A549 (cell line): ENCODE measurements around the gene CSRP2. TPM values are rescaled to one million over a fixed set of nuclear protein-coding genes. Genes with fewer than 3 reads are reported as not detected.

ENCODE experiments used
- ATAC-seq, 2 experiments: fragments of 200-7000 bp in 1 of 2; fragments of >200 bp in 1 of 2; cut with Nextera tagmentation in 1 of 2; cut with Tn5 transposase in 1 of 2; 3 replicates each; pipeline versions ENCODE4 v1.8.0 to v1.9.1; 2018 to 2020; ENCODE audit warnings: mild to moderate bottlenecking in 1 of 2, moderate library complexity in 1 of 2
- CTCF ChIA-PET: fragments of 300-600 bp; sonication (Branson Sonifier 250); formaldehyde crosslinking; extraction: SDS; loops from one replicate; lab custom pipeline; 2021; ENCODE audit warnings: antibody characterized with exemption, inconsistent platforms; lab: Yijun Ruan, JAX
- POLR2A ChIA-PET: fragments of 350-600 bp; formaldehyde crosslinking; extraction: SDS; loops from one replicate; lab custom pipeline; 2021; ENCODE audit warnings: antibody characterized with exemption, inconsistent platforms; lab: Yijun Ruan, JAX
- DNase-seq, 2 experiments: peaks; one replicate each; pipeline versions ENCODE4 v3.0.0 to v3.0.0-alpha.2; 2011 to 2016; ENCODE audit warnings: low read depth in 1 of 2, low spot score in 1 of 2
- FAIRE-seq: peaks from 2 replicates; lab custom pipeline; 2011; peaks lifted over from hg19 to GRCh38; lab: Jason Lieb, UNC
- H3K27ac ChIP-seq, 2 experiments: fragments of >200 bp; sonication (Bioruptor Twin); formaldehyde crosslinking; 3 replicates each; pipeline ENCODE4 v1.5.1; 2016 to 2017
- H3K4me1 ChIP-seq: fragments of >200 bp; sonication (Bioruptor Twin); formaldehyde crosslinking; 3 replicates; pipeline ENCODE4 v1.6.1; 2016
- H3K4me2 ChIP-seq: fragments of >200 bp; sonication (Bioruptor Twin); formaldehyde crosslinking; 3 replicates; pipeline ENCODE4 v1.6.1; 2016
- H3K4me3 ChIP-seq: fragments of >200 bp; sonication (Bioruptor Twin); formaldehyde crosslinking; 3 replicates; pipeline ENCODE4 v1.5.1; 2016
- H3K9me3 ChIP-seq: fragments of >200 bp; sonication (Bioruptor Twin); formaldehyde crosslinking; 3 replicates; pipeline ENCODE4 v1.6.1; 2016
- ATOH8 ChIP-seq: fragments of 250-450 bp; sonication (Bioruptor Pico); IDR thresholded peaks from 2 replicates; pipeline ENCODE4 v1.5.0; 2020; ENCODE audit warnings: low read depth, mild to moderate bottlenecking, moderate library complexity
- BHLHE40 ChIP-seq: IDR thresholded peaks from 2 replicates; pipeline ENCODE4 v1.6.1; 2012; ENCODE audit warnings: low read depth, low read length, inconsistent platforms
- CHD2 ChIP-seq: fragments of 150-350 bp; IDR thresholded peaks from 2 replicates; pipeline ENCODE4 v1.6.1; 2014; ENCODE audit warnings: low read length; ENCODE audit not compliant: partially characterized antibody
- CTCF ChIP-seq: fragments of >200 bp; sonication (Bioruptor Twin); formaldehyde crosslinking; IDR thresholded peaks from 3 replicates; pipeline ENCODE4 v1.5.1; 2016
- EHF ChIP-seq: fragments of 250-450 bp; sonication (Bioruptor Pico); IDR thresholded peaks from 2 replicates; pipeline ENCODE4 v1.5.0; 2020; ENCODE audit warnings: mild to moderate bottlenecking
- ELK1 ChIP-seq: fragments of 150-350 bp; IDR thresholded peaks from 2 replicates; pipeline ENCODE4 v1.6.1; 2014; ENCODE audit warnings: low read depth, mild to moderate bottlenecking, low read length
- FOSB ChIP-seq: fragments of 250-450 bp; sonication (Bioruptor Pico); IDR thresholded peaks from 2 replicates; pipeline ENCODE4 v1.5.0; 2020; ENCODE audit warnings: mild to moderate bottlenecking, moderate library complexity
- FOXS1 ChIP-seq: fragments of 250-450 bp; sonication (Bioruptor Pico); IDR thresholded peaks from 2 replicates; pipeline ENCODE4 v1.5.0; 2020; ENCODE audit warnings: mild to moderate bottlenecking, moderate library complexity
- HES2 ChIP-seq: fragments of >200 bp; sonication (Bioruptor Twin); formaldehyde crosslinking; IDR thresholded peaks from 2 replicates; pipeline ENCODE4 v1.6.1; 2016
- HOXA7 ChIP-seq: fragments of 250-450 bp; sonication (Bioruptor Pico); IDR thresholded peaks from 2 replicates; pipeline ENCODE4 v1.5.0; 2020; ENCODE audit warnings: mild to moderate bottlenecking, moderate library complexity
- HOXB5 ChIP-seq: fragments of 250-450 bp; sonication (Bioruptor Pico); IDR thresholded peaks from 2 replicates; pipeline ENCODE4 v1.5.0; 2020; ENCODE audit warnings: mild to moderate bottlenecking, moderate library complexity
- JUN ChIP-seq, 2 experiments: fragments of >200 bp; sonication (Bioruptor Twin); formaldehyde crosslinking; IDR thresholded peaks; 2 replicates in 1 of 2; 3 replicates in 1 of 2; pipeline ENCODE4 v1.6.1; 2016 to 2017
- JUNB ChIP-seq: fragments of >200 bp; sonication (Bioruptor Twin); formaldehyde crosslinking; IDR thresholded peaks from 2 replicates; pipeline ENCODE4 v1.6.1; 2016
- MAX ChIP-seq: IDR thresholded peaks from 2 replicates; pipeline ENCODE4 v1.6.1; 2012
- MAZ ChIP-seq: fragments of 150-350 bp; IDR thresholded peaks from 2 replicates; pipeline ENCODE4 v1.6.1; 2014; ENCODE audit warnings: antibody characterized with exemption, low read depth, low read length, borderline replicate concordance
- MYC ChIP-seq: IDR thresholded peaks from 2 replicates; pipeline ENCODE4 v1.6.1; 2012; ENCODE audit warnings: mild to moderate bottlenecking, inconsistent platforms, low read length, improper control_type of control experiment, borderline replicate concordance
- POLR2A ChIP-seq: IDR thresholded peaks from 2 replicates; pipeline ENCODE4 v1.6.1; 2012; ENCODE audit warnings: mild to moderate bottlenecking, low read length
- RCOR1 ChIP-seq: fragments of 150-350 bp; IDR thresholded peaks from 2 replicates; pipeline ENCODE4 v1.6.1; 2014; ENCODE audit warnings: antibody characterized with exemption, low read length, low read depth
- SMC3 ChIP-seq: fragments of >200 bp; sonication (Bioruptor Twin); formaldehyde crosslinking; IDR thresholded peaks from 3 replicates; pipeline ENCODE4 v1.6.1; 2018; ENCODE audit warnings: inconsistent platforms
- TFCP2L1 ChIP-seq: fragments of 250-450 bp; sonication (Bioruptor Pico); IDR thresholded peaks from 2 replicates; pipeline ENCODE4 v1.5.0; 2021; ENCODE audit warnings: mild to moderate bottlenecking
- USF2 ChIP-seq: fragments of 450-650 bp; IDR thresholded peaks from 2 replicates; pipeline ENCODE4 v1.6.1; 2014; ENCODE audit warnings: antibody characterized with exemption
- WGBS: methylation state at CpG from one replicate; pipeline ENCODE4 v1.1.6; 2017; ENCODE audit errors: missing lambda C conversion rate; 5-methylcytosine and 5-hydroxymethylcytosine counted together
- polyA plus RNA-seq, 4 experiments: library from polyadenylated mRNA; depleted of rRNA in 3 of 4; stranded (reverse); fragments of >200 nt; fragmentation: RNase III in 1 of 4; extraction: RNeasy Plus Mini Kit Qiagen cat#74134 plus additional on column Dnase treatment in 1 of 4; gene quantifications; 2 replicates in 3 of 4; 3 replicates in 1 of 4; pipeline ENCODE4 v1.2.3, GENCODE V29; 2011 to 2017

CSRP2 gene
- polyA plus RNA-seq, 2 of the 4 experiments (the other 2 are of a cell fraction): 19.2 to 23.6 TPM

- no peak for DNase-seq
- WGBS: 17% methylated on average over 8 of the region's 8 CpGs
- TF ChIP-seq SMC3: no peak
- TF ChIP-seq HOXA7 (CRISPR knock-in tag): no peak
- no peak for TF ChIP-seq BHLHE40
- TF ChIP-seq ELK1: no peak
- TF ChIP-seq FOSB (CRISPR knock-in tag): no peak
- no peak for TF ChIP-seq MAZ
- TF ChIP-seq JUN (IDR thresholded peaks at IDR 0.05): no peak
- TF ChIP-seq CHD2: no peak
- TF ChIP-seq MAX: no peak
- TF ChIP-seq JUNB: no peak
- TF ChIP-seq HOXB5 (CRISPR knock-in tag): no peak
- TF ChIP-seq CTCF: no peak
- no peak for TF ChIP-seq USF2
- no peak for TF ChIP-seq TFCP2L1 (CRISPR knock-in tag)
- TF ChIP-seq MYC: no peak
- TF ChIP-seq ATOH8: no peak
- TF ChIP-seq HES2: no peak
- TF ChIP-seq RCOR1: no peak
- TF ChIP-seq FOXS1 (CRISPR knock-in tag): no peak
- TF ChIP-seq POLR2A: no peak
- CTCF ChIA-PET: interaction anchor here (0.7 to 1.0 kb wide), 2 partner anchors 18 to 159 kb away, joined by 3 read pairs; no protein-coding TSS in a partner anchor
- no peak overlapping the region for H3K4me2 ChIP-seq
- ATAC-seq: no peak
- no peaks in the 10 kb centered on the region for H3K4me1 ChIP-seq
- H3K9me3 ChIP-seq: 0 out of 3 replicates have a peak, but pooled peaks cover 3% of the 10 kb centered on the region
- H3K4me3 ChIP-seq: no peak overlapping the region
- FAIRE-seq: no peak
- H3K27ac ChIP-seq: no peak overlapping the region
- POLR2A ChIA-PET: no interaction called here
Observed at GRCh38 chr12:76890151-76891143, 11.6 kb upstream of the CSRP2 start.

GRCh38 chr12:76888775-76889174 is 10.0 kb upstream of the CSRP2 start:
- no peak overlapping the region for H3K4me2 ChIP-seq
- H3K4me1 ChIP-seq: no peaks in the 10 kb centered on the region
- no peak for FAIRE-seq
- ChIA-PET POLR2A (no interaction called here), CTCF (no interaction called here)
- no peak for TF ChIP-seq ATOH8
- no peak for TF ChIP-seq EHF
- TF ChIP-seq SMC3: no peak
- H3K4me3 ChIP-seq: no peak overlapping the region
- no peak overlapping the region for H3K27ac ChIP-seq
- ATAC-seq: no peak
- WGBS: 84% methylated on average over 1 of the region's 1 CpG
- H3K9me3 ChIP-seq: 0 out of 3 replicates have a peak, but pooled peaks cover 1% of the 10 kb centered on the region
- DNase-seq: no peak
